ENCODE data around the gene MPPE1.
"Not testable (repeated sequence)": the region's sequence is repeated elsewhere in the genome, so short reads cannot be mapped to it uniquely, and the experiment has no call there.

The MPPE1 gene

DNA sequence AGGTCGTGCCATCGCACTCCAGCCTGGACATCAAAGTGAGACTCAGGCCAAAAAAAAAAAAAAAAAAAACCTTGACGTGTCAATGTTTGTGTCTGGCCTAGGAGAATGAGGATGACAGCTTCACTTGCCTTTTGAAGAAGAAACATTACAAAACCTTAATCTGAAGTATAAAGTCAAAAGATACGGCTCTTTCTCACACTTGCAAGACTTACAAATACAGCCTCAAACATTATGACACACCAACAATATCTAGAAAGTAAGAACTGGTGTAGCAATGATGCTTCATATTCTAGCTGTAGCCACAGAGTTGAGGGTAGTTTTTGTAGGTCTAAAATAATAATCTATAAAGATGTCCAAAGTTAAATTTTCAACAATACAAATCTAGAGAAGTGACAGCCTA, 25.5 kb downstream of the MPPE1 start:
- no peak for DNase-seq

DNA sequence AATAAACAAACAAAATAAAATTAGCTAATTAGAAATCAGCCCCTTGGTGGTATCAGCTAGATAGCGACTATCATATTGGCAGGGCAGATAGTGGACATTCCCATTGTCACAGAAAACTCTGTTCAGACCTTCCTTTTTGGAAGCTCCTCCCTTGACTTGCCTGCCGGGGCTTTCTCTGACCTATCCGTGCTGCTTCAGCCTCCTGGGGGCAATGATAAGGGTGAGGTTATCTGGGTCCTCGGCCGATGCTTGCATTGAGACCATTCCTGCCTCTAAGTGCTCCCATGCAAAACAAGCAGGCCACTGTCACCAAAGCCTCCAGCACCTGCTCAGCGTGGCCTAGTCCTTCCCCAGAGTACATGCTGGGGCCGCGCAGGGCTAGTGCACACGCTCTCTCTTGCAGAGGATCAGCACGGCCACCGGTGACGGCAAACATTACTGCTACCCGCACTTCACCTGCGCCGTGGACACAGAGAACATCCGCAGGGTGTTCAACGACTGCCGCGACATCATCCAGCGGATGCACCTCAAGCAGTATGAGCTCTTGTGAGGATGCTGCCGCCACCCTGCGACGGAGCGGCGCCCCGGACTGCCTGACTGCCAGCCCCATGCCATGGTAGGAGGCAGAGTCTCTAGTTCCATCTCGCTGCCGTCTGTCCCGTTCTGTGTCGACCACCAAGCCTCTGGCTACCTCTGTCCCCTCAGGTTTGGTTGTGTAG, 27.4 kb downstream of the MPPE1 start:
- no peak for DNase-seq

DNA sequence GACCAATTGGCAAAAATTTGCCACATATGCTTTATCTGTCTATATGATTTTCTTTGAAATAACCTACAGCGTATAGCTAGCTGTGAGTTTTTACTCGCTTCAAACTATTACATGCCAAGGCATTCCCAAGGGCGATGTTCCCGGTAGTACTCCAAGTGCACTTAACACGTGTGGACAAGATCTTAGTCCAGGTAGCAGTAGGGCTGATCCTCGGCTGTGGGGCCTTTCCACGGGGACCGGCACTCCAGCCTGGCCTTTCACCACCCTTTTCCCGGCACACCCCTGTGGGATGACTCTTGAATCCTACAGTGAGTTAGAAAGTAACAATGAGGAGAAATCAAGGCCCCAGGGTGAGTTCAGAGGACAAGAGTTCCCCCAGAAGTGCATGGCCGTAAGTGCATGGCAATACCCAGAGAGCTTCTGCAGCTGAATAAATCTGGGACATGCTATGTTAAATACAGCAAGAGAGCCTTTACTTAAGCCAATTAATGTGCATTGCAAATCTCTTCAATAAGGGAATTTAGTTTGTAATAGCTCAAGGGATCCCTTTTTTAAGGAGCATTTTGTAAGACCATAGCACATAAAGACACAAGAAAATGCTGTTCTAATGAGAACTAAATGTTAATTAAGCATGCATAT, 30.5 kb downstream of the MPPE1 start:
- no peak for DNase-seq

DNA sequence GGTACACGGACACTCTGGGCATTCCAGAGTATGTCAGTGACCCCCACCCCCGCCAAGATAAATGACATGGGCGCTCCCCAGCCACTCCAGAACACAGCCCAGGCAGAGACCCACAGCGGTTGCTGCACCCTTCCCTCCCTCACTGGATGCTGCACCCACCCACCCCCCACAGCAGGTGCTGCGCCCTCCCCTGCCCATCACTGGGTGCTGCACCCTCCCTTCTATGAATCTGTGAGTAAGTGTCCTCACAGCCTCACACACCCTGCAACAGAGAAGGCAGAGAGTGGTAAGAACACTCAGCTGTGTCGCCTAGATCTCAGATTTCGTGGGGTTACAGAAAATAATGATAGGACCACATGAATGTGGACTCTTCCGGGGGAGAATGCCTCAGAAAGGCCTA, 33.4 kb downstream of the MPPE1 start:
- no peak for DNase-seq

DNA sequence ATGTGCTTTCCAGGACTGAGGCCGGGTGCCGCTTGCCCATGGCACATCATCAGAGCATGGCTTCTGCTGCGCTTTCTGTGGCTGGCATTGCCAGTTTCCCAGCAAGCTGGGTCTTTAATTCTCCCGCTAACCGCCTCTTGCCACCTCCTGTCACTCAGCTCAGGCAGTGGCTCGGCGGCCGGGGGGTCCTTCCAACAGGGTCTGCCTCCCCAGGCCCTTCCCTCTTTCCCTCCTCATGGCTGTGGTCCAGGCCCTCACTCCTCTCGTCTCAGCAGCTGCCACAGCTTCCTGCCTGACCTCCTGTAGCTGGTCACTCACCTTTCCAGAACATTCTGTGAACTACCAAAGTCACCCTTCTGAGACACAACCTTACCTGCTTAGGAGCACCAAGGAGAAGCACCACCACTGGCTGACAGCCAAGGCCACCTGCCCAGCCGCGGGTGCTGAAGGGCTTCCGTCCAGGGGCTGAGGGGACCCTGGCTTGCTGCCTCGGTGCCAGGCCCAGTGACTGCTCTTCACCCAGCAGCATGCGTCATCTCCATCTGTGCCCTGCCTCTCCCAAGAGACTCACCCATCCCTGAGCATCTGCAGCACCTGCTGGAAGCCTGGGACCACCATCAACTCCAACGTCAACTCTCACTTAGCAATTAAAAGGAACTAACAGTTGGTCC, 34.3 kb downstream of the MPPE1 start:
- DNase-seq = no peak

DNA sequence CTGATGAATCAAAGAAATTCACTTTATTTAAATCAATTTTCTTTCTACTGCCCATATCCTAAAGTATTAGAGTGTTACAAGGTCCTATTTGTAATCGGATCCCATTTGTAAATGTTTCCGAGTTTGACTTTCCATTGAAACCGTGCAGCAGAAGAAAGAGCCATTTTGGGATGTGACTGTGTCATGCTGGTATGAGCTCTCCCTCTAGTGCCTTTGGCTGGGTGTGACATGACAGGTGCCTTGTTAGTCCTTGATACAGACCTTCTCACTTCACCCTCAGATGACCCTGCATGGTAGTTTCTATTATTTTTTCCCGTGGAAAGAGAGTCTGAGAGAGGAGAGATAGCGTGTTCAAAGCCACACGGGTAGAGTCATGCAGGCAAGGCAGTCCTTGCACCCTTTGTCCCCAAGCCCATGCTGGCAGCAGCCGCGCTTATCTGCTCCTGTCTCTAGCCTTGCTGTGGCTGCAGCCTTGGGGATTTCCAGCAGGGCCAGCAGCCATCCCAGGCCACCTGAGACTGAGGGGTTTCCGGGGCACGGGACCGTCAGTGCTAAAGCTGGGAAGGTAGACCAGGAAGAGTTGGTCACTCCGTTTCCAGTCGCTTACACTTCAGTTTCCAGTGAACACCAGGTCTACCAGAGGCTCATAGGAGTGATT, 35.5 kb downstream of the MPPE1 start:
- no peak for DNase-seq

DNA sequence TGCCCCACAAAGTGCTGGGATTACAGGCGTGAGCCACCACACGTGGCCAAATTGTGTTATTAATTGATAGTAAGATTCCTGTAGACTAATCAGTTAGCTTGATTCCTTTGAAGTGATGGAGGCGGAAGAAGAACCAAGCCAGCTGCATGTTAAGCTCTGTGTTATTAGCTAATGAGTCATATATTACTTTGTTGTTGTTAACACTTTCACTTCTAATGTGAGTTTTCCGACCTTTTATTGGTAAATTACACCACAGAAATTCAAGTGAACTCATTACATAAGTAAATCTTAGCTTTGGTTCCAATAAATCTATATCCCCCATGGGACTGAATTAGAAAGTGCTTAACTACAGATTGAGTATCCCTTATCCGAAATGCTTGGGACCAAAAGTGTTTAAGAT, 36.6 kb downstream of the MPPE1 start:
- no peak for DNase-seq

DNA sequence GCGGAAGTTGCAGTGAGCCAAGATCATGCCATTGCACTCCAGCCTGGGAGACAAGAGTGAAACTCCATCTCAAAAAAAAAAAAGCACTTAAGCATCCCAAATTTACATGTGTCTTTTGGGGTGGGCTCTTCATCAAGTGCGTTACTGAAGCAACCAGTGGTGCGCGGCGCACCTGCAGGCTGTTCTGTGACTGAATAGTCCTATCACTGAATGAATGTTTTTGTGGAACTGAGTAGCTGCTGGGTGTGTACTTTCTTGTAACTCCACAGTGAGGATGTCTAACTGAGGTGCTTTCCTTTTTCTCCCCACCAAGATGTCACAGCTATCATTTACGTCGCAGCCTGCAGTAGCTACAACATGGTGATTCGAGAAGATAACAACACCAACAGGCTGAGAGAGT, 39.9 kb downstream of the MPPE1 start:
- DNase-seq = no peak

DNA sequence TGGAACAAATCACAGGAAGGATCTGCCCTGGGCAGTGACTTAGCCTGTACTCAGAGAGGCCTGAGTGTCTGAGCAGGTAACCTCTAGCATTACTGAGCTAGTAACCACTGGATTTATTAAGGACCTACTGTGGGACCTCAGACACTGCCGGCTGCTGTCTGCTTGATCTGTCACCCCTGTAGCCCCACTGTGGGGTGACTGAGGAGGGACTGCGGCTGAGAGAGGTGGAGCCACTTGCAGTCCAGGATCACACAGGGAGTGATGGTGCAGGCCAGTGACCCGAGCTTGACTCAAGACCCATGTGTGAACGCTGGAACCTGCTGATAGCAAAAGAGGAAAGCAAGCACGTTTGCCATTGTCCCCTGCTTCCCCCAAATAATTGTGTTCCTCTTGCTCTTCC, 41.4 kb downstream of the MPPE1 start:
- DNase-seq = no peak

DNA sequence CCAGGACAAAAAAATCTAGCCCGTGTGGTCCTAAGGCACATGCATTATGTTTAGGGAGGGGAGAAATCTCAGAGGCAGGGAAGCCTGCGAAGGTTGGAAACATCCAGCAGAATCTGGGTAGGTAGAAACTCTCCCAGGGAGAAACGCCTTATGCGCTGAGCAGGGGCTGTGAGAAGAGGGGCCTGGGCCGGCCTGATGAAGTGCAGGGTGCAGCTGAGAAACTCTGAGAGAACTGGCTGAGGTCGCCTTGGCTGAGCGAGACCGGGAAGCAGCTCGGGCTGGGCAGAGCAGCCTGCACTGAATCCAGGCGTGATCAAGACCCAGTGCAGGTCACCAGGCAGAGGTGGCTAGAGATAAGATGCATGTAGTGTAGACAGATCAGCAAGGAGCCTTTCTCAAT, 41.8 kb downstream of the MPPE1 start:
- DNase-seq = no peak

DNA sequence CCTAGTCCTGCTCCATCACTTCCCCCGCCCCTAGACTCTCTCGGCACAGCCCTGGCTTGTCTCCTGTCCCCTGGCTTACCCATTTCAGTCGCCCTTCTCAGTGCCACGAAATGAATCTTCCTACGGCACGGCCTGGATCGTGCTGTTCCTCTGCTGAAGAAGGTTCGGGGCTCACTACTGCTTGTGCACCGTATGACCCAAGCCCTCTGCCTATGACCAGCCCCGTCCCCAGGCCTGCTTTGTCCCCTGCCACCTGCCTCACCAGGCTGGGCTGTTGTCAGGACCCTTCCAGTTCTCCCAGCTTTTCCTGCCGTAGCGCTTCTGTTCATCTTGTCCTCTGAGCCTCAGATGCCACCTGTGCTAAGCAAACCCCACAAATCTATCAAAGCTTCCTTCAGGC, 43.0 kb downstream of the MPPE1 start:
- no peak for DNase-seq

DNA sequence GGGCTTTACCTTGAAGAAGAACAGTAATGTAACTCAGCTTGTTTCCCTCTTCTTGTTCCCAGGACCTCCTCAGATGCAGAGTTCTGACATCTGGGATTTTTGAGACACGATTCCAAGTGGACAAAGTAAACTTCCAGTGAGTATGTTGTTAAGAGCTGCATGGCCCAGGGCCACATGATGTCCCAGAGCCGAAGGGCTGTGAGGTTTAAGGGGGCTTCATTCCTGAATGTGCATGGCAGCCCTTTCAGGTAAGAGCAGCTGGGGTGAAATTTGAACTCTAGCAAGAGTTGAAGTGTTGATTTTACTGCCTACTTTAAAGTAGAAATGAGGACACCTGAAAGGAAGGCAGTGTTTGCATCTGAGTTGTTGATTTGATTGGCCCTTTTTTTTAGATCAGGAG, 43.6 kb downstream of the MPPE1 start:
- no peak for DNase-seq

DNA sequence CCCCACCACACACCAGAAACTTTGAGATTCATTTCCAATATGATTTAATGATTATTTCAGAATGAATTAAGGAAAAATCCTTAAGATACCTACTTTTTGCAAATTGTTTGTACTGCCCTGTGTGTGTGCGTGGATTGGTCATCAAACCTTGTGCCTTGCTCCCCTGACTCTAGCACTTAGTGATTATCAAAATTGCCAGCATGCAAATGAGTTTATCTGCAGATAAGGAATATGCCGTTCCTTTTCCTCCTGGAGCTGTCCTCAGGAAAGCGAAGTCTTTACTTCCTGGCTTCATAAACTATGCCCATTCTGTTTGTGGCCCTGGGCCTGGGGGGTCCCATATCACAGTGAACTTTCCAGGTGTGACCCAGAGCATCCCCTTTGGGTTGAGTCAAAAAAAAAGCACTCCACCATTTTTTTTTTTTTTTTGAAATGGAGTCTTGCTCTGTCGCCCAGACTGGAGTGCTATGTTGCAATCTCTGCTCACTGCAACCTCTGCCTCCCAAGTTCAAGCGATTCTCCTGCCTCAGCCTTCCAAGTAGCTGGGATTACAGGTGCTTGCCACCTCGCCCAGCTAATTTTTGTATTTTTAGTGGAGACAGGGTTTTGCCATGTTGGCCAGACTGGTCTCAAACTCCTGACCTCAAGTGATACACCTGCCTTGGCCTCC, 45.5 kb downstream of the MPPE1 start:
- DNase-seq = no peak

DNA sequence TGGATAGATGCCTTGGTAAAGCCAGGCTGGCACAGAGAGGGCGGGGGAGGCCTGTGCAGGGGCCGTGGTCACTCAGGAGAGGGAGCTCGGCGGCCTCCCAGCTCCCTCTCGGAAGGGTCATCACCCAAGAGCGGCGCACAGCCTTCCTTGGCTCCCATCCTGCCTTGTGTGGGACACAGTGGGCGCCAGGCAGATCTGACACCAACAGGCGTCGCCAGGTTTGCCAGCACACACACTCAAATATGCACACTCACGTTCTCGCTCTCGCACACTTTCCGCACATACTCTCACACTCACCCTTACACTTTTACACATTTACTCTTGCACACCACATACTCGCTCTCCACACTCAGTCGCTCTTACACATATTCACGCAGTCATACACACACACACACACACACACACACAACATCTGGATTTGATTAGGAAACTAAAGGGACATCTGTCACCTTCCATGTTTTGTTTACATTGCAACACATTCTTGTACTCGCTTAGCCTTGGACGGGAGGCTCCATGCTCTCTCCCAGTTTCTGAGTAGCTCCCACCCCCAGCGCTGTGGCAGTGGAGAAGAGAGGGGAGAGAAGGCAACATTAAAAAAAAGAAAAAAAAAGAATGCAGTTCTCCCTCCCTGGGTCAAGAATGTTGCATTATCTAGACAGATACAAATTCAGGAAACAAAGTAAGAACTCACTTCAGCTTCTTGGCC, 46.4 kb downstream of the MPPE1 start:
- DNase-seq = no peak

DNA sequence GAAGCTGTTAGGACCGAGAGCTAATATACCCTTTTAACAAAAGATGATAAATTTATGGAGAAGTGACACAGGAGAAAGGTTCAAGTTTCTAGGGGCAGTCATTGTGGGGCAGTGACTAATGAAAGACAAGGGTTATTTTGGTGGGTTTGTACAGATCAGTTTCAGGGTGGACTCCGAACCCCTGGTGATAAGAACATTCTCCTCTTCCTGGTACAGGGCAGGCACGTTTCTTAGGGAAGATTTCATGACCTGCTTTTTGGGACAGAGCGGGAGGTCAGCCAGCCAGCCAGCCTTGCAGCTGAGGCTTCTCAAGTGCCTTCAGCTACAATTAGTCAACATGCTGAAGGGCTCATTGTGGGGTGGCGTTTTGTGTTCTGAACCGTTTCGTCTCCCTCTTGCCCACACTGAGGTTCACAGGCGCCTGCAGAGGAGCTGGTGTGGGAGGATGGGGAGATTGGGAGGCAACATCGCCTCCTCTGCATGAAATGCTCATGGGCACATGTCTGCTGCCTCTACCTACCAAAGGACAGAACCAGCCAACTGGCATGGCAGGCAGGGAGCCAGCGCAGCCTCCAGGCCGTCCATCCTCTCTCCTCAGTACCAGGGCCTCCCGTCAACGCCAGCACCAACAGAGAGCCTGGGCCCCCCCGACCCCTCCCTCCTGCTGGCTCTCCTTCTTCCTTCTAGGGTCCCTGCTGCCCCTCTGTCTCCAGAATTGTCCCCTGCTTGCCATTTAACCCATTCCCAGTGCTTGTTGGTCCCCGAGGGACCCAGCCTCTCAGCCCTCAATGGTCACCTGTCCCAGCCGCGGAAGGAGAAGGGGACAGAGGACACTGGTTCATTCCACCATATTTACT, 47.3 kb downstream of the MPPE1 start:
- no peak for DNase-seq

DNA sequence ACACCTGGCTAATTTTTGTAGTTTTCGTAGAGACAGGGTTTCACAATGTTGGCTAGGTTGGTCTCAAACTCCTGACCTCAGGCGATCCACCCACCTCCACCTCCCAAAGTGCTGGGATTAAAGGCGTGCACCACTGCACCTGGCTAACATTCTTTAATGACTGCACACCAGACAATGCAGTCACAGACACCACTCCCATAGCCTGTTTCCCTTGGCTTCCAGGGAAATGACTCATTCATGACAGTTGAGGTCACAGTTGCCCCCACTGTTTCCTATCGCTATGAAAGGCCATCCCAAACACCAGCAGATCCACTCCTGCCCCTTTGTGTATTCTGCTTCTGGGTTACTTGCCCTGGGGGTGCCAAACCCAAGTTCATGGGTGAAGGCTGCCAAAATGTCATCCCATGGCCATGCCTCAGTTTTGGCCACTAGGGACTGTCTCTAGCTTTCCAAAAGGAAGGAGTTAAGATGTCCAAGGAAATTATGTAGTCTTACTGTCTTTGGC, 48.2 kb downstream of the MPPE1 start:
- DNase-seq = no peak

DNA sequence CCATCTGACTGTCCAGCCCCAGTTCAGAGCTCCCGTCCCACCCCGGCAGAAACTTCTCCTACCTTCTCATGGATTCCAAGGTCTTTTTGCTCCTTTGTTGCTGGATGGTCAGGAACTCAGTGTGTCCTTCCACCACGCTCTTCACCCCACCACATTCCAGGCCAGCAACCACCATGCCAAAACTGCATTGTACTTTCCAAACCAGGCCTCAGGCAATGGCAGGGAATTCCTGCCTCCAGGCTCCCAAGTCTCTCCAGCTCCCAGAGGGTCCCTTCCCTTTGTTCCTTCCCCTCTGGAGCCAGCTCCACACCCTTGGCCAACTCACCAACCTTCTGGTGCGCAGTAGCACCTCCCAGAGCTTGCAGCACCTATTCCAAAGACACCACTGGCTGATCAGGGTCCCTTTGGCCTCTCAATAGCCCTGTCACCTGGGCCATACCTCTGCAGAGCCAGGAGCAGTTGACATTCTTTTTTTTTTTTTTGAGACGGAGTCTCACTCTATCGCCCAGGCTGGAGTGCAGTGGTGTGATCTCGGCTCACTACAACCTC, 48.8 kb downstream of the MPPE1 start:
- no peak for DNase-seq

DNA sequence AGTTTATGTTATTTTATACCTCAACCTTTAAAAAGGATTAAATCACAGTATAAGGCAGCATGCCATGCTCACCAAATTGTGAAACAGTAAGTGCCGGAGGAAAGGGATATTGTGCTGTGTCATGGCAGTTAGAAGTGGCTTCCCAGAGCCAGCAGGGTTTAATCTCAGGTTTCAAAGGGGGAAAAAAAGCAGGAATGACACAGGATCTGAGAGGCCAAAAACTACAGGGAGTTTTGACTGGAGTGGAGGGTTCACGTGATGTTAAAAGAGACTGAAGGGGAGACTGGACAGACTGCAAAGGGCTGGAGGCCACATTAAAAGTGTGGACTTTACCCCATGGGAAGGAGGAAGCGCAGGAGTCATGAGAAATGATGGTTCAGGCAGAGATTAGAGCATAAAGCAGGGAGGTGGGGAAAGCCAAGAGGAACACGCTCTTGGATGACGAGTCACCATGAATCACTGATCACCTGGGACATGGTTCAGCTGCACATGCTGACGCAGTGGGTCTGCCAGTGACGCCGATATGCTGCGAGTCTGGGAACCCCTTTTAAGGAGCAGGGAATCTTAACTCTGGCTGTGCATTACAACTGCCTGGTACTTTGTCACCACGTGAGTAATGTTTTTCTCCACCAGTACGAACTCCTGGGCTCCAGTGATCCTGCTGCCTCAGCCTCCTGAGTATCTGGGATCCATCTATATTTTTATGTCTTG, 50.8 kb downstream of the MPPE1 start:
- no peak for DNase-seq

DNA sequence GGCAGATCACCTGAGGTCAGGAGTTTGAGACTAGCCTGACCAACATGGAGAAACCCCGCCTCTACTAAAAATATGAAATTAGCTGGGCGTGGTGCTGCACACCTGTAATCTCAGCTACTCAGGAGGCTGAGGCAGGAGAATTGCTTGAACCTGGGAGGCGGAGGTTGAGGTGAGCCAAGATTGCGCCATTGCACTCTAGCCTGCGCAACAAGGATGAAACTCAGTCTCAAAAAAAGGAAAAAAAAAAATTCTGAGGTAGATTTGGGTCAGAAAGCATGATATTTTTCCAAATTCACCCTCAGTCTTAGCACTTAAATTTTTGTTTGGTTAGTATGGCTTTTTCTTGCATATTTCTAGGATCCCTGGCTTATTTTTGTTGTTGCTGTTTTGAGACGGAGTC, 53.6 kb downstream of the MPPE1 start:
- not testable (repeated sequence) for DNase-seq

DNA sequence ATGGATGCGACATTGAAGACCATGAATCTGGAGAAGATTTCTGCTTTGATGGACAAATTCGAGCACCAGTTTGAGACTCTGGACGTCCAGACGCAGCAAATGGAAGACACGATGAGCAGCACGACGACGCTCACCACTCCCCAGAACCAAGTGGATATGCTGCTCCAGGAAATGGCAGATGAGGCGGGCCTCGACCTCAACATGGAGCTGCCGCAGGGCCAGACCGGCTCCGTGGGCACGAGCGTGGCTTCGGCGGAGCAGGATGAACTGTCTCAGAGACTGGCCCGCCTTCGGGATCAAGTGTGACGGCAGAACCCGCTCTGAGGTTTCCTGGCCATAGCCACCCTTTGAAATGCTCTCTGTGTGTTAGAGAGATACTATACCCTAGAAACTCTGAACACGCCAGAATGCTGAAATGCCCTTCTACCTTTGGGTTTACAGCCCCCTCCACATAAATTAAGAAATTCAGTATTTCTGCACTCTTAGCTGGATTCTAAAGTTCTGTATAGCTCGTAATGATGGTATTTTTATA, 56.2 kb downstream of the MPPE1 start:
- no peak for DNase-seq

Measured in NCI-H1436 (cell line).